HG03139 (cell line): ENCODE data around the gene PSKH1.
"Not testable (repeated sequence)": the region's sequence is repeated elsewhere in the genome, so short reads cannot be mapped to it uniquely, and the experiment has no call there.

Experiments used
- ATAC-seq: cut with Tn5 transposase; IDR thresholded peaks from one replicate; pipeline ENCODE4 v1.9.1; 2021; ENCODE audit not compliant: unreplicated experiment

PSKH1 gene

DNA sequence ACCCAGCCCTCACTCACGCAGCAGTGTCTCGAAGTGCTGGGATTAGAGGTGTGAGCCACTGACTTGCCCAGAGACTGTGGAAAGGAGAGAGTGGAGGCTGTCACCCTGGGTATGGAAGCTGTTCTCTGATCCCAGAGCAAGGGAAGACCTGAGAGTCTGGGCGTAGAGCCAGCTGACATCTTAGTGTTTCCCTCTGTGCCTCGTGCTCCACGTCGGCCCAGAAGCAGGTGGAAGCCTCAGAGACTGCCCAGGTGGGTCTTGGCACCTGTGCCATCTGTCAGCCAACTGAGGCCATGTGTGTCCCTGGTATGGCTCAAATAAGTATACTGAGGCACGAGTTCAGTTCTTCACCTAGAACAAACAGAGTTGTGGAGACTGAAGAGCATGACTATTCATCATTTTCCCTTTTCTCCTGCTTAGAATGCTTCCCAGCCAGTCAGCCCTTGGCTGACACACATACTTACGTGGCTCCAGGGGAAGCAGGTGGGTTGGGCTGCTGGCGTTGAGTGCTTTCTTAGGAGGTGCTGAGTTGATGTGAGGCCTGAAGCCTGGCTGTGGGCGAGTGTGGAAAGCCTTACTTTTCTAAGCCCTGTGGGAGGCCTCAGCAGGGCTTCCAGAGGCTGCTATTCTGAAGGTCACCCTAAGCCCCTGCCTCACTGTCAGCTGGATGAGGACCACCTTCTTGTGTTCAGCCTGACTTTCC is 30.5 kb downstream of the PSKH1 start:
- no peak for ATAC-seq

DNA sequence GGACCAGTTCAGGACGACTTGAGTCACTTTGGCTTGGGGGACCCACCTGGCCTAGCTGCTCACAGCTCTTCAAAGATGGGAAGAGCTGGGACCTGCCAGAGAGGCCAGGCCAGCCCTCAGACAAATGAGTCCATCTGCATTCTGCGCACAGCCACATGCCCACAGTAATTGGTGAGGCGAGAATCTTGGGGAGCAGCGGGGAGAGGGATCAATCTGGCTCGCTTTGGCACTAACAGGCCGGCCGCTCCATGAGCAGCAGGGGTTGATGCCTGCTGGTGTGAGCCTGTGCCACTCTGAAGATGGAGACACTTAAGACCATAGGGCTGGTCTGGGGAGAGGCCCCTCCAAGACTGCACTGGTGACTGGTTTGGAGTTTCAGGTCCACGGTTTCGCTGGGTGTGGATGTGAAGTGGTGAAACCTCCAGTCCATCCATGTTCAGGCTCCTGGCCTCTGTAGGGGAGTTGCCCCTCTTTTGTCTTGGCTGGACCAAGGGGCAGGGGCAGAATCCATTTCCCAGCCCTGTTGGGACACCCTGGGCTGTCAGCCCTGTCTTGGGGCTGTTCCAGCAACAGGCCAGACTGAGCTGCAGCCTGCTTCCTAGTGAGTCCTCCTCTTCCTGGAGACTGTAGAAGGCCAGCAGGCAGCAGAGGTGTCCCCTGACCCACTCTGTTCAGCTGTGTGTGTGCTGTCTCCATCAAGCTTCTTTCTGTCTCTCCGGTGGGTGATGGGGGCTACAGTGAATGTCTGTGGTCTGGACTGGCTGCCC is 31.3 kb downstream of the PSKH1 start:
- no peak for ATAC-seq

DNA sequence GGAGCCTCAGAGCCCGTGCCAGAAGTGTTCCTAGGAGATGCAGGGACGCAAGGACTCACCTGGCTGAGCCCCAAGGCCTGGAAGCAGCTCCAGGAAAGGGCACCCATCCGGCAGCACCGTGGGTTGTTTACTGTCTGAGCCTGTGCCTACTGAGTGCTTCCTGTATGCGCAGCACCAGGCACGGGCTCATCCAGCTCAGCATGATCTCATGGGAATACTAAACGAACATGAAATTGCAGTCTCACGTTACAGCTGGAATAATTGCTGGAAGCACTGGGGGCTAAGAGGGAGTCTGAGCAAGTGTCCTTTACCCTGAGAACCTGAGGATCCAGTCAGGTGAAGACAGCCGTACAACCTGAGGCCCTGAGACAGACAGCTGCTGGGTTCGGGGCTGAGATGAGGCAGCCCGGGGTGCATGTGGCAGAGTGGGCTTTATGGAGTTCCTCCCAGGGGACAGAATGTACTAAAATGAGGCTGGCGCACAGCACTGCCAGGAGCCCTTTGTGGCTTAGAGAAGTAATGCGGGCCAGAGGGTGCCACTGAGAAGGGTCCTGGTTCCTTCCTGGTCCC is 33.2 kb downstream of the PSKH1 start:
- no peak for ATAC-seq

DNA sequence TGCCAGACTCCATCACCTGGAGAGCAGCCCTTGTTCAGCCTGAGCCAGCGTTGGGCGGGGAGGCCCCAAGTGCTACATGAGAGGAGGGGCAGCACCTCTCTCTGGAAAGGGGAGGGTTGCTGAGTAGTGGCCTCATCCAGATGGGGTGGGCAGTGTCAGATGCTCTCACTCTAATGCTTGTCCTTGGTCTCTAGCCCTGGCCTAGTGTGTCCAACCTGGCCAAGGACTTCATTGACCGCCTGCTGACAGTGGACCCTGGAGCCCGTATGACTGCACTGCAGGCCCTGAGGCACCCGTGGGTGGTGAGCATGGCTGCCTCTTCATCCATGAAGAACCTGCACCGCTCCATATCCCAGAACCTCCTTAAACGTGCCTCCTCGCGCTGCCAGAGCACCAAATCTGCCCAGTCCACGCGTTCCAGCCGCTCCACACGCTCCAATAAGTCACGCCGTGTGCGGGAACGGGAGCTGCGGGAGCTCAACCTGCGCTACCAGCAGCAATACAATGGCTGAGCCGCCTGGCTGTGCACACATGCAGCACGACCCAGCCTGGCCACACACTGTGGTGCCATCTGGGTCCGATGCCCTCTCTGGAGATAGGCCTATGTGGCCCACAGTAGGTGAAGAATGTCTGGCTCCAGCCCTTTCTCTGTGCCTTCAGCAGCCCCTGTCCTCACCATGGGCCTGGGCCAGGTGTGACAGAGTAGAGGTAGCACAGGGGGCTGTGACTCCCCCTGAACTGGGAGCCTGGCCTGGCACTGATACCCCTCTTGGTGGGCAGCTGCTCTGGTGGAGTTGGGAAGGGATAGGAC is 34.3 kb downstream of the PSKH1 start:
- no peak for ATAC-seq

DNA sequence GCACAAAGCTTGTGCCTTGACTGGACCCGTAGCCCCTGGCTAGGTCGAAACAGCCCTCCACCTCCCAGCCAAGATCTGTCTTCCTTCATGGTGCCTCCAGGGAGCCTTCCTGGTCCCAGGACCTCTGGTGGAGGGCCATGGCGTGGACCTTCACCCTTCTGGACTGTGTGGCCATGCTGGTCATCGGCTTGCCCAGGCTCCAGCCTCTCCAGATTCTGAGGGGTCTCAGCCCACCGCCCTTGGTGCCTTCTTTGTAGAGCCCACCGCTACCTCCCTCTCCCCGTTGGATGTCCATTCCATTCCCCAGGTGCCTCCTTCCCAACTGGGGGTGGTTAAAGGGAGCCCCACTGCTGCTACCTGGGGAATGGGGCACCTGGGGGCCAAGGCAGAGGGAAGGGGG is 35.1 kb downstream of the PSKH1 start:
- ATAC-seq: no peak

DNA sequence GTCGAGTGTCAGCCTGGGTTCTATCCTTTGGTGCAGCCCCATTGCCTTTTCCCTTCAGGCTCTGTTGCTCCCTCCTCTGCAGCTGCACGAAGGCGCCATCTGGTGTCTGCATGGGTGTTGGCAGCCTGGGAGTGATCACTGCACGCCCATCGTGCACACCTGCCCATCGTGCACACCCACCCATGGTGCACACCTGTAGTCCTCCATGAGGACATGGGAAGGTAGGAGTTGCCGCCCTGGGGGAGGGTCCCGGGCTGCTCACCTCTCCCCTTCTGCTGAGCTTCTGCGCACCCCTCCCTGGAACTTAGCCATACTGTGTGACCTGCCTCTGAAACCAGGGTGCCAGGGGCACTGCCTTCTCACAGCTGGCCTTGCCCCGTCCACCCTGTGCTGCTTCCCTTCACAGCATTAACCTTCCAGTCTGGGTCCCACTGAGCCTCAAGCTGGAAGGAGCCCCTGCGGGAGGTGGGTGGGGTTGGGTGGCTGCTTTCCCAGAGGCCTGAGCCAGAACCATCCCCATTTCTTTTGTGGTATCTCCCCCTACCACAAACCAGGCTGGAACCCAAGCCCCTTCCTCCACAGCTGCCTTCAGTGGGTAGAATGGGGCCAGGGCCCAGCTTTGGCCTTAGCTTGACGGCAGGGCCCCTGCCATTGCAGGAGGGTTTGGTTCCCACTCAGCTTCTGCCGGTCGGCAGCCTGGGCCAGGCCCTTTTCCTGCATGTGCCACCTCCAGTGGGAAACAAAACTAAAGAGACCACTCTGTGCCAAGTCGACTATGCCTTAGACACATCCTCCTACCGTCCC is 35.7 kb downstream of the PSKH1 start:
- no peak for ATAC-seq

DNA sequence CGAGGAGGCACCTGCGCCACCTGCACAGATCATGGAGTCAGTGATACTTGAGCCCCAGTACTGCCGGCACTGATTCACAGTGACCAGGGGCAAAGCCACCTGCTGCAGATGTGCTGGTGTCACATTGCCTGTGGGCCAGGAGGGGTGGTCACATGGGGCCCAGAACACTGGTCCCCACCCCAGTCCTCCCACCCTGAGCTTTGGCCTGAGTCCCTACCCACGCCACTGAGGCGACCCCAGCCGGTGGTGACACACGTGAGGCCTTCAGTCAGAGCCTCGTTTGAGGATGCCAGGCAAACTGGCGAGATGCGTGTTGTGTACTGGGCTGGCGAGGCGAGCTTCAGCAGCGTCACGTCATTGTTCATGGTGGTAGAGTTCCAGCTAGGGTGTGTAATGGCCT is 37.1 kb downstream of the PSKH1 start:
- ATAC-seq: no peak

DNA sequence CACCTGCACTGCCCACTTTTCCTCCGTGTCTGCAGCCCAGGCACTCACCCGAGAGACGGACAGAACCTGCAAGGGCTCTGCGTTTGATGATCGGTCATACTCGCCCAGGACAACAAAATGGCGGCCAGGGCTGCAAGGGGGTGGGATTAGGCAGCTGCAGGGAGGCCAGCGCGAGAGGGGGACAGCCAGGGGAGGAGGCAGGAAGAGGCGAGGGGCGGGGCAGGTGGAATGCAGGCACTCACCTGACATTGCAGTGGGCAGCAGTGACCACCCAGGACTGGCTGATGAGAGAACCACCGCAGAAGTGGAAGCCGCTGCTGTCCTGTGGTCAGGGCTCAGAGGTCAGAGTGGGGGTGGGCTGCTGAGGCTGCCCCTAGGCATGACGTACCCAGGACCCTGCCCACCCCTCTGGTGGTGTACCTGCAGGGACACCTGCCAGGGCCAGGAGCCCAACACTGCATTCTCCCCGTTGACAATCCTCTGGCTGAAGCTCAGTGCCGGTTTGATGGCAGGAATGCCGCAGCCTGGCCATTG is 37.7 kb downstream of the PSKH1 start:
- no peak for ATAC-seq

DNA sequence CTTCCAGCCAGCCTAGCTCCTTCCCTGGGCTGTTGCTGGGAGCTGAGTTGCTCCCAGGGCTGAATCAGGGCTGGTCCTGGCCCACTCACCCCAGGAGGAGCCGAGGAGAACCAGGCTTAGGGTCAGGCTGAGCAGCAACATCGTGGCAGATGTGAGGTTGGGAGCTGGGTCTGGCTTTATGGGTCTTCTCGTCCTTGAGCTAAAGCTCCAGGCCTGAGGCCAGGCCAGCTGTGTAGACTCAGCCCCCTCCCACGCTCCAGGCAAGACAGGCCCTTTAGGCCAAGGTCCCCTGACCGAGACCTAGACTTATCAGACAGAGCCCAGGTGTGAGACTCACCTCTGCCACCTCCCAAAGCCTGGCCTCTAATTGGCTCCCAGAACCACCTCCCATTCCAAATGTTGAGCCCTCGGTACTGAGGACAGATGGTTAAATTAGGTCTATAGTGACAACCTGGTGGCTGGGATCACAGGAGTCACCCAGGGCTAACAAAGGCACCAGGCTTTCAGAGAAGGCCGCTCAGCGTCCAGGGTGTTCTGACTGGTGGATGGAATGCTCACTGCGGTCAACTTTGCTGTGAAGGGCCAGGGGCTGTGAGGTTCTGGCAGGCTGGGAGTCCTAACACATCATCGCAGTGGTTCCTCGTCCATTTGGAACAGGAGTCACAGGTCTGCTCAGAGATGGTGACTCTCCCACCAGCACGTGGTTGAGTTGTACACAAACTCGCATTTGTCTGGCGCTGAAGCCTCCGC is 38.8 kb downstream of the PSKH1 start, which contains the start of gene CTRL:
Gene CTRL, minus strand, starts transcription at position 151 of the 750 bp plus-strand sequence. Its CDS starts 10 bp downstream, at position 141.
- no peak for ATAC-seq

DNA sequence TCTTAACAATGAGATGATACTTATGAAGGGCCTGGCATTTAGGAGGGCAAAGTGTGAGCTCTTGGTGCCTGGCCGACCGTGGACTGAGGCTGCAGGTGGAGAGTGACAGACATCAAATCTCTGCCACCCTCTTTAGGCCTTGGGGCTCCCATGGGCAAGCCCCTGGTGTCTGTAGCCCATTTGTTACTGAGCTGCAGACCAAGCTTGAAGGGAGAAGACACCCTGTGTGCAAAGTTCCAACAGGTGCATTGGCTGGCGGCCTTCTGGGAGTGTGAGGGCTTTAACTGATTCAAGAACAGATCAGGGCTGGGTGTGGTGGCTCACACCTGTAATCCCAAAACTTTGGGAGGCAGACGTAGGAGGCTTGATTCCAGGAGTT is 39.4 kb downstream of the PSKH1 start:
- ATAC-seq: no peak

DNA sequence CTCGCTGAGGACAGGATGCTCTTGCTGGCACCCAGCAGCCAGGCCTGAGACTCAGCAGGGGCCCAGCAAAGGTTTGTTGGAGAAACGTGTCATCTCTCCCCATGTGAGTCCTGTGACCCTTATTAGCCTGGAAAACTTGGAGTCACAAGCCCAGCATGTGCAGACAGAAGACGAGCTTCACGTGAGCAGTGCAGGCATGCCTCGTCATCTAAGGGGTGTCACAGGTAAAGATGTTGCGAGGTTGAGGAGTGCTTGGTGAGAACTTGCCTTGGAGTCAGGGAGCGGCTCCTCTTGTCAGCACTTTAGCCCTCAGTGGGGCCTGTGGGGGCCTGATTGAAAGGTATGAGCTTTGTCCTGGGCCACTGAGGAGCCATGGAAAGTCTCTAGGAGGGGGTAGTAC is 40.8 kb downstream of the PSKH1 start:
- ATAC-seq: no peak

DNA sequence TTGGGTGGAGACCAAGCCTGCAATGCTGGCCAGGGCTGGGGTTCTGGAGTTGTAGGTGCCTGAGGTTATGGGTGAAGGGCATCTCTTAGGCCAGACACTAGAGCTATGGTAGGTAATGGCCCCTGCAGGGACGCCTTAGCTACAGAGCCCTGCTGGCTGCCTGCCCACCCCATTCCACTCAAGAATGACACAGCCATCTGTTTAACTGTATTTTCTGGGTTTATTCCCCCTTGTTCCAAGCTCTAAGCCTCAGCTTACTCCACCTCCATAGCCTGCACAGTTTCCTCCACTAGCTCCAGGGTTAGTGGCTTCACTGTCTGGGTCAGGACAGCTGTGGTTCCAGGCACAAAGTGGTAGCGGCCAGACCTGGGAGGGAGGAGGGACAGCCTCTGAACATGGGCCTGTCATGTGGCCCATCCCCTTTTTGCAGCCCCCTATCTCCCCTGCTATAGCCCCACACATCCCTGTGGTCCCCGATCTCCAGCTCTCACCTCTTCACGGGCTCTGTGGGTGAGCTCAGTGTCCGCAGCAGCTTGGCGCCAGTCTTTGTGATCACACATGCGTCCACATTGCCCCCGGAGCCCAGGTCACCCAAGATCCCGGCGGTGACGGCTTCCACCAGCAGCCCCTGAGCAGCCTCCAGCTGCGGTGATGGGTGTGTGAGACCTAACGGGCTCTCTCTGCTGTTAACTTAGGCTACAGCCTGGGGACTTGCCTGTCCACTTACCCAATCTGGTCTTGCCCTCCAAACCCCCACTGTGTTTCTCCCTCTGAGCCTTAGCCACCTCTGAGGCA is 41.4 kb downstream of the PSKH1 start:
- ATAC-seq: no peak

DNA sequence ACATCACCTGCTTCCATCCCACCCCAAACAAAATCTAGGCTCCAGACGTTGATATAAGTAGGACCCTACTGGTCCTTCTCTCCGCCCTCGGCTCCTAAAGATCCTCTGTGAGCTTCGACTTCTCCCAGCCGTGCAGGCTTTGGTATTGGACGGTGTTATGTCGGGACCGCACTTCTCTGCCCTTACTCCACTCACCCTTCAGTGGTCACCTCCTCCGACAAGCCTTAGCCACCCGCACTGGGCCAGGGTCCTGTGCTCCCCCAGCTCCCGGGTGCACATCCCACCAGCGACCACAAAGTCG is 42.0 kb downstream of the PSKH1 start:
- ATAC-seq: no peak

DNA sequence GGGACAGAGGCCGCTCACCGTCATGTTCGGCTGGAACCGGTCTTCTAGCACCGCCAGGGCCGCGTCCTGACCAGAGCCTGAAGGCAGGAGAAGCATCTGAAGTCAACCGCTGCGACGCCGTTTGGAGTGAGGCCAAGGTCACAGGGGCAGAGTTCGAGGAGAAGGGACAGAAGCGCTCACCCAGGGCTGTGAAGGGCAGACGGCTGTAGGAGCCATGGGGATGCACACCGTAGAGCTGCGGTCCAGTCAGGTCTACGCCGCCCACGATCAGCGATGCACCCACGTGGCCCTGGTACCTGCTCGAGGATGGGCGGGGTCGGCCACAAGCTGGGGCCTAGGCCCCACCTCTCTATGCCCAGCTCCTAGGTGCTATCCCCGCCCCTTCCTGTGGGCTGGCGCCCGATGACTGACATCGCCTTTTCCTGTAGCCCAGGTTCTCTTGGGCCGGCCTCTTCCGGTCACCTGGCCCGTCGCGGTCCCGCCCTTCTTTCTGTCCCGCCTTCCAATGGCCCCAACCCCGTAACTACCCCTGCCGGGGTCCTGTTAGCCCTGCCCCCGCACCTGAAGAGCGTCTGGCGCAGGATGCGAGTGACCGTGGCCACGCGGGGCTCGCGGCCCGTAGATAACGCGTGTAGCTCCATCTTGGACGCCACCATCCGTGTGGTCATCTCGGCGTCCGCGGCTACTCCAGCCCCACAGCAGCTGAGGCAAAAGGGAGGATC is 42.5 kb downstream of the PSKH1 start:
- peak; percentile 83 for ATAC-seq

DNA sequence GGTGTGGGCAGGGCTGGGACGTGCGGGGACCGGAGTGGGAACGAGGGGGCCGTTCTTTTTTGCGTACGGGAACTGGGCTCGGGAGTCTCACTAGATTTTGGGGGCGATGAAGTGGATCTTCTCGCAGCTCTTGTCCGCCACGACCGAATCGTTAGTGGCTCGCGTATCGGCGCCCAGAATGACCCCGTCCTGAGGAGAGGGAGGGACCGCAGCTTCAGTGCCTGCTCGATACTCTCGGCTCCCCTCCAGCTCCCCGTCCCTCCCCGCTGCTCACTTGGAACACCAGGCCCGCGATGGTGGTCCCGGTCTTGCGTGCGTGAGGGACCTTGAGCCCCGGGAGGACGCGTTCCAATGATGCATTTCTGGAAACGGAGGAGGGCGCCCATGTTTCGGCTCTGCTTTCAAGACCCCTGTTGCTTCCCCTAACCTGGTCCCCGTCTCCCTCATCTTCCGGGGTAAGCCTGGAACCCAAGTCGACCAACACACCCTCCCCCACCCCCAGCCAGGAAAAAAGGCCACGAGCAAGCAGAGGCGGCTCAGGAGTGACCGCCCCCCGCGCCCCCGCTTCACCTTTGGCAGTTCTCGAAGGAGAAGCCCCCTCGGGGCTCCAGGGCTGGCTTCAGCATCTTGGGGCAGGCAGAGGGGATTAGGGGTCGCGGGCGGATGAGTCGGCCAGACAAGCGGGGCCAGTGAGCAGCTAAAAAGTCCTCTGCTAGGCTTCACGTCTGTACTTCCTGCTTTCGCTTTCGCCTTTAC is 43.2 kb downstream of the PSKH1 start, which contains the start of gene PSMB10:
Gene PSMB10, minus strand, starts transcription at position 727 of the 756 bp plus-strand sequence. Its CDS starts 101 bp downstream, at position 626.
- ATAC-seq: peak; percentile 45

DNA sequence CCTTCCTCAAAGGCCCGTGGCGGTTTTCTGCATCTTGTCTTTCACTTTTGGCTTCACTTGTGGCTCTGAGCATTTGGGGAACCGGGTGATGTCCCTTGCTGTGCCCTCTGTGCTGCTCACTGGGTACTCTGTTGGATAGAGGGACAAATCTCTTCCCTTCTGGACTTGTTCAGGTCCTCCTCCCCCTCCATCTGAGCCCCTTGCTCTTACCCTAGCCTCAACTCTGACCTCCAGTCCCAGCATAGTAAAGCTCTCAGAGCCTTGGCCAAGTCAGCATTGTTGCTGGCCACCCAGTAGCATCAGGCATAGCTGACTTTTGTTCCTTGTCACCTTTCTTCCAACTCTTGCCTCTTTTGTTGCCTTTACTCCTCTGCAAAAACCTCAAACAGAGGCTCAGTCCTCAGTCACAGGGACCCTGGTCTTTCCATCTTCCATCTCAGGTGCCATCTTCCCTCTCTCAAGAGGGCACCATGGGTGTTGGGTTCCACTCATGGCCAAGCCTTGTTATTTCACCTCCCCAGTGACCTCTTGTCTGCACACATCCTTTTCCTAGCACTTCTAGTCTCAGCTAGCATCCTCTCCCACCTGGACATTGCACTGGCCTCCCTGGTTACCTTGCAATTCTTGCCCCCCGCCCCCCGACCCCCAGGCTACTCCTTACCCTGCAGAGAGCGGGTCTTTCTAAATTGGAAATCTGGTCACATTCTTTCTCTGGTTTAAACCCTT is 44.0 kb downstream of the PSKH1 start:
- no peak for ATAC-seq

DNA sequence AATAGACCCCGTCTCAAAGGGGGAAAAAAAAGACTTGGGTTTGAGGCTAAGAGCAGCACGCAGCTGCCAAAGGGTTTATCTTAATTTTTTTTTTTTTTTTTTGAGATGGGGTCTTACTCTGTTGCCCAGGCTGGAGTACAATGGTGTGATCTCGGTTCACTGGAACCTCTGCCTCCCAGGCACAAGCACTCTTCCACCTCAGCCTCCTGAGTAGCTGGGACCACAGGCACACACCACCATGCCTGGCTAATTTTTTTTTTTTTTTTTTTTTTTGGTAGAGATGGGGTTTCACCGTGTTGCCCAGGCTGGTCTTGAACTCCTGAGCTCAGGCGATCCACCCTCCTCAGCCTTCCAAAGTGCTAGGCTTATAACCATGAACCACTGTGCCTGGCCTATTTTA is 44.7 kb downstream of the PSKH1 start:
- ATAC-seq: not testable (repeated sequence)
